ENCODE measurements around the gene ACADM.

DNA sequence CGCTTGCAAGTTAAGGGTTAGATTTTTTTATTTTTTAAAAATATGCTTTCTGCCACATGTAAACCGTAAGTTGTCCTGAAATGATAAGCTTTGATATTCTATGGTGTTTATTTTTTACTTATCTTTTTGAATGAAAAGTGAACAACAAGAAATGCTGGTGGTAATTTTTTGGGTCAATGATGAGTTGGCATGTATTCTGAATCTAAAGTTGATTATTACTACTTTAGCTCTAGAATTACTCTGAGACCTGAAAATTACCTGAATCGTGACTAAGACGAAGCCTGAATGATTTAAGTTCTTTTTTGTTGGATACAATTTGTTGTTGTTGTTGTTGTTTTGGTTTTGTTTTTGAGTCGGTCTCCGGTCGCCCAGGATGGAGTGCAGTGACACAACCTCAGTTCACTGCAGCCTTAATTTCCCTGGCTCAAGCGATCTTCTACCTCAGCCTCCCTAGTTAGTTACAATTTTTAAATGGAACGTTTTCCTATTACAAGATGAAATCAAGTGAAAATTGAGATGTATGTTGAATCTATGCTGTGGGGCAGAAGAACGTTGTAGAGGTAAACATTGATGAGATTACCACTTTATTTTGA is 62.5 kb downstream of the ACADM start:
- TF ChIP-seq EZH2 (optimal IDR thresholded peaks at IDR 0.05; ENCODE audit: low read depth, low read length) (no peak), EZH2phosphoT487 (IDR thresholded peaks at IDR 0.05; ENCODE audit: low read length) (no peak)
- TF ChIP-seq, protein P1, sequence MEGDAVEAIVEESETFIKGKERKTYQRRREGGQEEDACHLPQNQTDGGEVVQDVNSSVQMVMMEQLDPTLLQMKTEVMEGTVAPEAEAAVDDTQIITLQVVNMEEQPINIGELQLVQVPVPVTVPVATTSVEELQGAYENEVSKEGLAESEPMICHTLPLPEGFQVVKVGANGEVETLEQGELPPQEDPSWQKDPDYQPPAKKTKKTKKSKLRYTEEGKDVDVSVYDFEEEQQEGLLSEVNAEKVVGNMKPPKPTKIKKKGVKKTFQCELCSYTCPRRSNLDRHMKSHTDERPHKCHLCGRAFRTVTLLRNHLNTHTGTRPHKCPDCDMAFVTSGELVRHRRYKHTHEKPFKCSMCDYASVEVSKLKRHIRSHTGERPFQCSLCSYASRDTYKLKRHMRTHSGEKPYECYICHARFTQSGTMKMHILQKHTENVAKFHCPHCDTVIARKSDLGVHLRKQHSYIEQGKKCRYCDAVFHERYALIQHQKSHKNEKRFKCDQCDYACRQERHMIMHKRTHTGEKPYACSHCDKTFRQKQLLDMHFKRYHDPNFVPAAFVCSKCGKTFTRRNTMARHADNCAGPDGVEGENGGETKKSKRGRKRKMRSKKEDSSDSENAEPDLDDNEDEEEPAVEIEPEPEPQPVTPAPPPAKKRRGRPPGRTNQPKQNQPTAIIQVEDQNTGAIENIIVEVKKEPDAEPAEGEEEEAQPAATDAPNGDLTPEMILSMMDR (IDR thresholded peaks at IDR 0.05; ENCODE audit: low read length): no peak

Measured in MM.1S (cell line).